SJCRH30 (cell line): ENCODE measurements around the gene ROCK2. TPM values are rescaled to one million over a fixed set of nuclear protein-coding genes. Genes with fewer than 3 reads are reported as not detected.
"Not testable (repeated sequence)": the region's sequence is repeated elsewhere in the genome, so short reads cannot be mapped to it uniquely, and the experiment has no call there.

Experiments used
- DNase-seq, 2 experiments: peaks; one replicate each; pipeline ENCODE4 v3.0.0-alpha.2; 2015 to 2020
- H3K27ac ChIP-seq: fragments of 250-450 bp; sonication (Bioruptor Pico); 2 replicates; pipeline ENCODE4 v1.5.1; 2020; ENCODE audit warnings: mild to moderate bottlenecking, moderate library complexity
- H3K27me3 ChIP-seq: fragments of 250-450 bp; sonication (Bioruptor Pico); 2 replicates; pipeline ENCODE4 v1.5.1; 2020; ENCODE audit warnings: mild to moderate bottlenecking, moderate library complexity
- H3K36me3 ChIP-seq: fragments of 250-450 bp; sonication (Bioruptor Pico); 2 replicates; pipeline ENCODE4 v1.5.1; 2020; ENCODE audit warnings: mild to moderate bottlenecking, moderate library complexity
- H3K4me1 ChIP-seq: fragments of 250-450 bp; sonication (Bioruptor Pico); 2 replicates; pipeline ENCODE4 v1.5.1; 2020; ENCODE audit warnings: mild to moderate bottlenecking, moderate library complexity
- H3K4me3 ChIP-seq: fragments of 250-450 bp; sonication (Bioruptor Pico); 2 replicates; pipeline ENCODE4 v1.5.1; 2020; ENCODE audit warnings: mild to moderate bottlenecking, moderate library complexity
- H3K9me3 ChIP-seq: fragments of 250-450 bp; sonication (Bioruptor Pico); replicated peaks from 2 replicates; pipeline ENCODE4 v1.5.1; 2020; ENCODE audit warnings: mild to moderate bottlenecking, moderate library complexity
- total RNA-seq: library from RNA; depleted of rRNA; stranded (reverse); fragments of >200 nt; shearing (Covaris generic); gene quantifications from 2 replicates; pipeline ENCODE4 v1.2.3, GENCODE V29; 2014

Gene ROCK2
- total RNA-seq, 1 experiment from 2014 or later, result 61.2 TPM

DNA sequence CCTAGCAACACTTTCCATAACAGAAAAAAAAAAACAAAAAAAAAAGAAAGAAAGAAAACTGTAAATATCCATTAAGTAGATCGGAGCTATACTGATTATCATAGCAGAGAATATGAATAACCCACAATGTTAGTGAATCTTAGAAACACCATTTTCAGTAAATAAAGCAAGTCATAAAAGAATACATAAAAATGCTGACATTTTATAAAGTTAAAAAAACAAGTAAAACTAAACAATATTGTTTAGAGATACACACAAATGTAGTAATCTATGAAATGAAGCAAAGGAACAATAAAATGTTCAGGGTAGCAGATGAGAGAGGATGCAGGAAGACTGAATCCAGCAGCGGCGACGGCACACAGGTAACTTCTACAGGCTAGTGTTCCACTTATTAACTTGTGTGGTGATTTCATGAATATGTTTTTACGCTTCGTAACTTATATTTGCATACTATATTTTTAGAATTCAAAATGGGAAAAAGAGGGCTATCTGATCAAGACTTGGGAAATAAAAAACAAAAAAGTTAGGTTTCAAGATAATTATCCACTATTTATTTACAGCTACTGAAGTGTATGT, 4.8 kb downstream of the ROCK2 start:
- Histone ChIP-seq H3K4me1 (peaks cover 3% of the 10 kb centered on the region; the same call in 1 of the 2 replicates), H3K36me3 (no peaks in the 10 kb centered on the region)
- DNase-seq, result no peak

GRCh38 chr2:11338580-11338979, 5.9 kb downstream of the ROCK2 start:
- Histone ChIP-seq H3K36me3 (no peaks in the 10 kb centered on the region), H3K4me1 (peaks cover 3% of the 10 kb centered on the region; the same call in 1 of the 2 replicates), H3K27ac (no peak overlapping the region), H3K27me3 (no peaks in the 10 kb centered on the region), H3K9me3 (no peaks in the 10 kb centered on the region; the same call in 1 of the 2 replicates), H3K4me3 (no peak overlapping the region)
- no peak for DNase-seq

More for the DNA sequence above, 4.8 kb downstream of the ROCK2 start:
- no peaks in the 10 kb centered on the region; the same call in 1 of the 2 replicates for H3K9me3 ChIP-seq
- H3K4me3 ChIP-seq, result no peak overlapping the region
- H3K27ac ChIP-seq, result no peak overlapping the region
- no peaks in the 10 kb centered on the region for H3K27me3 ChIP-seq

GRCh38 chr2:11337909-11338308, 6.5 kb downstream of the ROCK2 start:
- Histone ChIP-seq H3K4me1 (peaks cover 3% of the 10 kb centered on the region; the same call in 1 of the 2 replicates), H3K4me3 (no peak overlapping the region), H3K36me3 (no peaks in the 10 kb centered on the region), H3K9me3 (no peaks in the 10 kb centered on the region; the same call in 1 of the 2 replicates), H3K27ac (no peak overlapping the region), H3K27me3 (no peaks in the 10 kb centered on the region)
- no peak for DNase-seq

- DNase-seq, result no peak
- Histone ChIP-seq H3K27ac (no peak overlapping the region), H3K4me1 (no peaks in the 10 kb centered on the region), H3K36me3 (no peaks in the 10 kb centered on the region), H3K4me3 (no peak overlapping the region), H3K9me3 (peaks cover 7% of the 10 kb centered on the region), H3K27me3 (no peaks in the 10 kb centered on the region)
Measured at GRCh38 chr2:11336189-11336588, 8.2 kb downstream of the ROCK2 start.

DNA sequence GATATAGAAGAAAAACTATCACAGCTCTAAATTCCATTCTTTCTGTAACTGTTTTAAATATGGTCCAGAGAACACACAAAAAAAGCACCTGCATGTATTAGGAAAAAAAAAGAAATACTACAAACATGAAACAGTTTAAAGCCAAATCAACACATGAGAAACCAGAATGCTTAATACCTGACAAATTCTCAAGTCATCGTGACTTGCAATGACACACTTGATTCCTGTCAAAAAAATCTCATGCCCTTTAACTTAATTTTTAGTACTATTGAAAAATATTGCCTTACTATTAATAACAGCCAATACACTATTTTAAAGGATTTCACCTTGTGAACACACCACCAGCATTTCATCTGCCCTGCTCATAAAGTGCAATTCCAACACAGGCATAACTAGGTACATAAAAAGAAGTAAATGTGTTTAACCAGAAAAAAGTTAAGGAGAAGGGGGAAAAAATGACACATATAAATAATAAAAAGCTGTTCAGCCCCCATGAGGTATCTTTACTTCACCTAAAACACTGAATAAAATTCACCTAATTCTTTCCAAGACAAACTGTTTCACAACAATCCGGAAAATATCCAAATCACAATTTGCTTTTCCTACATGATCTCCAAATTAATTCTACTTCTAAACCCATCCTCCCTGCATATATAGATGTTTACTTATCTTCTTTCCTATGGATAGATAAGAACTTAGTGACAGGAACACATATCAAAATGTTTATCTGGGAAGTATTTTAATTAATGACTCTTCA, 10.8 kb downstream of the ROCK2 start:
- Histone ChIP-seq H3K4me1 (peaks cover 5% of the 10 kb centered on the region), H3K27ac (no peak overlapping the region), H3K4me3 (no peak overlapping the region), H3K9me3 (peaks cover 7% of the 10 kb centered on the region), H3K36me3 (no peaks in the 10 kb centered on the region), H3K27me3 (no peaks in the 10 kb centered on the region)
- no peak for DNase-seq

- H3K36me3 ChIP-seq, result no peaks in the 10 kb centered on the region
- no peak for DNase-seq
- no peak overlapping the region for H3K27ac ChIP-seq
- H3K4me1 ChIP-seq, result peaks cover 5% of the 10 kb centered on the region
- peaks cover 7% of the 10 kb centered on the region for H3K9me3 ChIP-seq
- H3K27me3 ChIP-seq, result no peaks in the 10 kb centered on the region
- H3K4me3 ChIP-seq, result no peak overlapping the region
Measured at GRCh38 chr2:11332596-11332995, 11.8 kb downstream of the ROCK2 start.

- no peak overlapping the region for H3K4me3 ChIP-seq
- no peaks in the 10 kb centered on the region for H3K27me3 ChIP-seq
- DNase-seq, result no peak
- H3K36me3 ChIP-seq, result no peaks in the 10 kb centered on the region
- H3K4me1 ChIP-seq, result peaks cover 5% of the 10 kb centered on the region
- peaks cover 7% of the 10 kb centered on the region for H3K9me3 ChIP-seq
- H3K27ac ChIP-seq, result no peak overlapping the region
Measured at GRCh38 chr2:11330457-11331142, 13.8 kb downstream of the ROCK2 start.

DNA sequence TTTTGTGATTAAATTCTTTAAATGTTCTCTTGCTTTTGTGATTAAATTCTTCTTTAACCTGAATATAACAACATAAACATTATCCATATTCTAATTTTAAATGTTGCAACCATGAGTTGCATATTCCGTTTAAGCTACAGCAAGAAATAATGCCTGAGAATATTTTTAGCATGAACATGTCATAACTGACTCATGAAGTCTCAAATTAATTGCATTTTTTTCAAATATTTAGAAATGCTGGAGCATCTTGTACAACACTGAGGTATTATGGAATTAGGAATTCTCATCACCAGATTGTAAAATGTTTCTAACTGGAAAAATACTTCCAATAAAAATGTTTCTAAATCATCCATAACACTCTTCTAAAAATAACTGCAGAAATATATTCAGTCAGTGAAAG, 14.7 kb downstream of the ROCK2 start:
- Histone ChIP-seq H3K27me3 (no peaks in the 10 kb centered on the region), H3K36me3 (no peaks in the 10 kb centered on the region), H3K4me1 (peaks cover 5% of the 10 kb centered on the region), H3K27ac (no peak overlapping the region), H3K9me3 (peaks cover 7% of the 10 kb centered on the region), H3K4me3 (no peak overlapping the region)
- DNase-seq, result no peak

GRCh38 chr2:11328522-11328921, 15.9 kb downstream of the ROCK2 start:
- not testable (repeated sequence) for H3K36me3 ChIP-seq, H3K4me1 ChIP-seq, DNase-seq, H3K27ac ChIP-seq, H3K4me3 ChIP-seq, H3K27me3 ChIP-seq
- peaks cover 10% of the 10 kb centered on the region for H3K9me3 ChIP-seq

GRCh38 chr2:11327871-11328270, 16.6 kb downstream of the ROCK2 start:
- Histone ChIP-seq H3K9me3 (peaks cover 10% of the 10 kb centered on the region), H3K4me1 (peaks cover 5% of the 10 kb centered on the region), H3K4me3 (no peak overlapping the region), H3K36me3 (no peaks in the 10 kb centered on the region), H3K27ac (no peak overlapping the region), H3K27me3 (no peaks in the 10 kb centered on the region)
- DNase-seq, result no peak

GRCh38 chr2:11326677-11327211, 17.7 kb downstream of the ROCK2 start:
- DNase-seq, result no peak
- Histone ChIP-seq H3K27me3 (no peaks in the 10 kb centered on the region), H3K4me1 (peaks cover 5% of the 10 kb centered on the region), H3K9me3 (peaks cover 3% of the 10 kb centered on the region; the same call in 1 of the 2 replicates), H3K27ac (no peak overlapping the region), H3K36me3 (no peaks in the 10 kb centered on the region), H3K4me3 (no peak overlapping the region)

GRCh38 chr2:11325961-11326676, 18.3 kb downstream of the ROCK2 start:
- H3K27ac ChIP-seq, result no peak overlapping the region
- DNase-seq, result no peak
- H3K4me3 ChIP-seq, result no peak overlapping the region
- no peaks in the 10 kb centered on the region for H3K27me3 ChIP-seq
- peaks cover 7% of the 10 kb centered on the region for H3K4me1 ChIP-seq
- H3K9me3 ChIP-seq, result peaks cover 3% of the 10 kb centered on the region; the same call in 1 of the 2 replicates
- no peaks in the 10 kb centered on the region for H3K36me3 ChIP-seq

DNA sequence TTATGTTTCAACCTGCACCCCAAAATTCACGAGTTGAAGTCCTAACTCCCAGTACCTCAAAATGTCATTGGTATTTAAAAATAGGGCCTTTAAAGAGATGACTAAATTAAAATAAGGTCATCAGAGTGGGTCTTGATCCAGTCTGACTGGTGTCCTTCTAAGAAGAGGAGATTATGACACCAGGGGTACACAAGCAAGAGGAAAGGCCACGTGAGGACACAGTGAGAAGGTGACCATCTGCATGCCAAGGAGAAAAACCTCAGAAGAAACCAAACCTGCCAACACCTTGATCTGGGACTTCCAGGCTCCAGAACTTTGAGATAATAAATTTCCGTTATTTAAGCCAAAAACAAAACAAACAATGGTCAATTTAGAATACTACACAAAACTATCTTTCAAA, 22.6 kb downstream of the ROCK2 start:
- no peak for DNase-seq
- 0 out of 2 replicates have a peak, but pooled peaks cover 4% of the 10 kb centered on the region for H3K36me3 ChIP-seq
- H3K9me3 ChIP-seq, result peaks cover 3% of the 10 kb centered on the region; the same call in 1 of the 2 replicates
- H3K27ac ChIP-seq, result no peak overlapping the region
- H3K27me3 ChIP-seq, result no peaks in the 10 kb centered on the region
- H3K4me3 ChIP-seq, result no peak overlapping the region
- 0 out of 2 replicates have a peak, but pooled peaks cover 2% of the 10 kb centered on the region for H3K4me1 ChIP-seq
